ENCODE results near the gene OR5B3.

GRCh38 chr11:58446294-58446693 is 39.6 kb upstream of the OR5B3 start:
- TF ChIP-seq MEF2A (IDR thresholded peaks at IDR 0.05; ENCODE audit: borderline replicate concordance, low read depth) (no peak), FOSL2 (IDR thresholded peaks at IDR 0.05; ENCODE audit: borderline replicate concordance, low read depth) (no peak), CHD2 (IDR thresholded peaks at IDR 0.05; ENCODE audit: low read length, partially characterized antibody) (no peak)

Data from SK-N-SH (cell line).